Ascending aorta (tissue), 2 donors: Measurements from ENCODE around the gene TIMM9. TPM values are rescaled to one million over a fixed set of nuclear protein-coding genes. Genes with fewer than 3 reads are reported as not detected.
"Not testable (repeated sequence)": the region's sequence is repeated elsewhere in the genome, so short reads cannot be mapped to it uniquely, and the experiment has no call there.

Experiments used
- DNase-seq, 2 donors: peaks; one replicate each; pipeline ENCODE4 v3.0.0-alpha.2; 2019; ENCODE audit warnings: low spot score in 2 of 2
- H3K27ac ChIP-seq, 2 donors: fragments of 200-600 bp; sonication (generic); one replicate each; pipeline ENCODE4 v1.5.1; 2016 to 2017; ENCODE audit warnings: mild to moderate bottlenecking in 1 of 2
- H3K27me3 ChIP-seq: fragments of 200-600 bp; sonication (generic); one replicate; pipeline ENCODE4 v1.5.1; 2017
- H3K36me3 ChIP-seq, 2 donors: fragments of 200-600 bp; sonication (generic); one replicate each; pipeline ENCODE4 v1.5.1; 2016
- H3K4me1 ChIP-seq, 2 donors: fragments of 200-600 bp; sonication (generic); one replicate each; pipeline ENCODE4 v1.5.1; 2016 to 2017; ENCODE audit warnings: mild to moderate bottlenecking in 1 of 2
- H3K4me3 ChIP-seq, 2 donors: fragments of 200-600 bp; sonication (generic); one replicate each; pipeline ENCODE4 v1.5.1; 2016 to 2017; ENCODE audit warnings: mild to moderate bottlenecking in 1 of 2
- H3K9me3 ChIP-seq, 2 donors: fragments of 200-600 bp; sonication (generic); one replicate each; pipeline ENCODE4 v1.5.1; 2016
- intact Hi-C: fragments of 100-400 bp; cut with DNase I; formaldehyde crosslinking; loops from one replicate; pipeline ENCODE4 v1.15.1; 2023
- total RNA-seq: library from RNA; depleted of rRNA; stranded (reverse); fragments of >200 nt; gene quantifications from one replicate; pipeline ENCODE4 v1.1.0, GENCODE V29; 2016
- TF ChIP-seq, protein P1 (sequence below), 3 experiments: fragments of 200-600 bp in 2 of 3; fragments of 450-650 bp in 1 of 3; sonication (generic) in 2 of 3; IDR thresholded peaks; one replicate each; pipeline ENCODE4 v1.5.1; 2016 to 2019; ENCODE audit warnings: antibody characterized with exemption in 3 of 3, mild to moderate bottlenecking in 1 of 3, moderate library complexity in 1 of 3

Gene TIMM9
- total RNA-seq, 1 donor from 2014 or later = 0.96 TPM

- intact Hi-C loops = no loop called here
- no peaks in the 10 kb centered on the region for H3K9me3 ChIP-seq
- H3K4me1 ChIP-seq = no peaks in the 10 kb centered on the region
- TF ChIP-seq, protein P1, sequence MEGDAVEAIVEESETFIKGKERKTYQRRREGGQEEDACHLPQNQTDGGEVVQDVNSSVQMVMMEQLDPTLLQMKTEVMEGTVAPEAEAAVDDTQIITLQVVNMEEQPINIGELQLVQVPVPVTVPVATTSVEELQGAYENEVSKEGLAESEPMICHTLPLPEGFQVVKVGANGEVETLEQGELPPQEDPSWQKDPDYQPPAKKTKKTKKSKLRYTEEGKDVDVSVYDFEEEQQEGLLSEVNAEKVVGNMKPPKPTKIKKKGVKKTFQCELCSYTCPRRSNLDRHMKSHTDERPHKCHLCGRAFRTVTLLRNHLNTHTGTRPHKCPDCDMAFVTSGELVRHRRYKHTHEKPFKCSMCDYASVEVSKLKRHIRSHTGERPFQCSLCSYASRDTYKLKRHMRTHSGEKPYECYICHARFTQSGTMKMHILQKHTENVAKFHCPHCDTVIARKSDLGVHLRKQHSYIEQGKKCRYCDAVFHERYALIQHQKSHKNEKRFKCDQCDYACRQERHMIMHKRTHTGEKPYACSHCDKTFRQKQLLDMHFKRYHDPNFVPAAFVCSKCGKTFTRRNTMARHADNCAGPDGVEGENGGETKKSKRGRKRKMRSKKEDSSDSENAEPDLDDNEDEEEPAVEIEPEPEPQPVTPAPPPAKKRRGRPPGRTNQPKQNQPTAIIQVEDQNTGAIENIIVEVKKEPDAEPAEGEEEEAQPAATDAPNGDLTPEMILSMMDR (IDR thresholded peaks at IDR 0.05) = no peak
- no peak overlapping the region for H3K4me3 ChIP-seq
- no peak for DNase-seq
- H3K27me3 ChIP-seq = no peaks in the 10 kb centered on the region
- H3K27ac ChIP-seq = no peak overlapping the region
- H3K36me3 ChIP-seq = peaks cover 23 to 53% of the 10 kb centered on the region in 2 donors
These were observed 50.5 kb downstream of the TIMM9 start for GRCh38 chr14:58376791-58377190.

DNA sequence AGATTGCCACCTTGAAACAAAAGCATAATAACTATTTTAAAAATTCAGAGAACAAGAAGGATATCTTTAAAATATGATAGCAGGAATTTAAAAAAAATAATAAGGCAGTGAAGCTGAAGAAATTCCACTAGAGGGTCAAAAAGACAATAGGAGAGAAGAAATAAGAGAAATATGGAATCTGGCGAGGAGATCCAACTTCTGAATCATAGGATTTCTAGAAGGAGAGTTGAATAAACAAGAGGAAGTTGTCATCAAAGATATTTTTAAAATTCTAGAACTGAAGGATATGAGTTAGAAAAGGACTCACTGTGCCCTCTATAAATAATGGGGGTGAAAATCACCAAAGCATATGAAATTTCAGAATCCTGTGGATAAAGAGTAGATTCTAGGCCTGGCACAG lies 58.4 kb downstream of the TIMM9 start:
- no peaks in the 10 kb centered on the region for H3K9me3 ChIP-seq
- H3K4me3 ChIP-seq = no peak overlapping the region
- H3K27me3 ChIP-seq = no peaks in the 10 kb centered on the region
- peaks cover 55 to 59% of the 10 kb centered on the region in 2 donors for H3K36me3 ChIP-seq
- TF ChIP-seq, protein P1 (IDR thresholded peaks at IDR 0.05) = no peak
- intact Hi-C loops = no loop called here
- no peak for DNase-seq
- H3K4me1 ChIP-seq = no peaks in the 10 kb centered on the region
- peak overlapping the region in 1 of 2 donors; percentile 35 for H3K27ac ChIP-seq

DNA sequence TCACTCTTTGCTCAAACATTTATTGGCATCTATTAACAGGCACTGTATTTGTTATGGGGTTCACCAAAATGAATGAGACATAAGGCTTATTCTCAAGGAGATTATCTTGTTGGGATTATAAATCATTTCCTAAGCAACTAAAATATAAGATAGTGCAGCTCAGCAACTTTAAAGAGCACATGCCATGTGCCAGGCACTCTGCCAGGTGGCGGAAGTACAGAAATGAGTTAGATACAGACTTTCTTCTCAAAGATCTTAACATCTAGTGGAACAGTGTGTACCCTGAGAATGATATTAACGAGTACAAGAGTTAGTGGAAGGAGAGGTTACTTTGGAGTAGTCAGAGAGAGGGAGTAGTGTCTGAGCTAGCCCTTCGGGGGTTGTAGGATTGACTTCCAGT lies 60.0 kb downstream of the TIMM9 start:
- no peaks in the 10 kb centered on the region for H3K4me1 ChIP-seq
- TF ChIP-seq, protein P1 (IDR thresholded peaks at IDR 0.05) = no peak
- no peaks in the 10 kb centered on the region for H3K27me3 ChIP-seq
- no peak overlapping the region for H3K27ac ChIP-seq
- no peaks in the 10 kb centered on the region for H3K9me3 ChIP-seq
- no peak overlapping the region for H3K4me3 ChIP-seq
- DNase-seq = no peak
- intact Hi-C loops = no loop called here
- H3K36me3 ChIP-seq = peaks cover 47 to 60% of the 10 kb centered on the region in 2 donors

GRCh38 chr14:58364316-58364715 lies 63.0 kb downstream of the TIMM9 start:
- Histone ChIP-seq H3K9me3 (no peaks in the 10 kb centered on the region), H3K4me1 (no peaks in the 10 kb centered on the region), H3K4me3 (no peak overlapping the region), H3K27ac (no peak overlapping the region), H3K27me3 (no peaks in the 10 kb centered on the region), H3K36me3 (peaks cover 42 to 71% of the 10 kb centered on the region in 2 donors)
- TF ChIP-seq, protein P1 (IDR thresholded peaks at IDR 0.05) = no peak
- intact Hi-C loops = no loop called here
- no peak for DNase-seq

GRCh38 chr14:58362798-58363412 lies 64.4 kb downstream of the TIMM9 start:
- H3K36me3 ChIP-seq = peaks cover 41 to 75% of the 10 kb centered on the region in 2 donors

DNA sequence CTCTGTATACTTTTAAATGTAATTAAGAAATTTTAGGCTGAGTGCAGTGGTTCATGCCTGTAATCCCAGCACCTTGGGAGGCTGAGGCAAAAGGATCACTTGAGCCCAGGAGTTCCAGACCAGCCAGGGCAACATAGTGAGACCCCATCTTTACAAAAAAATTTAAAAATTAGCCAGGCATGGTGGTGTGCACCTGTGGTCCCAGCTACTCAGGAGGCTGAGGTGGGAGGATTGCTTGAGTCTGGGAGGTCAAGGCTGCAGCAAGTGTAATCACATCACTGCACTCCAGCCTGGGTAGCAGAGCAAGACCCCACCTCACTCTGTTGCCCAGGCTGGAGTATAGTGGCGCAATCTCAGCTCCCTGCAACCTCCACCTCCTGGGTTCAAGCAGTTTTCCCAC lies 65.1 kb downstream of the TIMM9 start:
- intact Hi-C loops = not testable (repeated sequence)

More at GRCh38 chr14:58362798-58363412, 64.4 kb downstream of the TIMM9 start:
- Histone ChIP-seq H3K4me3 (no peak overlapping the region), H3K27ac (no peak overlapping the region), H3K9me3 (no peaks in the 10 kb centered on the region), H3K27me3 (no peaks in the 10 kb centered on the region), H3K4me1 (no peaks in the 10 kb centered on the region)
- intact Hi-C loops = no loop called here
- TF ChIP-seq, protein P1 (IDR thresholded peaks at IDR 0.05) = no peak
- DNase-seq = no peak

More for the DNA sequence above, 65.1 kb downstream of the TIMM9 start:
- H3K4me3 ChIP-seq, H3K27ac ChIP-seq, DNase-seq, H3K27me3 ChIP-seq, H3K9me3 ChIP-seq, H3K4me1 ChIP-seq: not testable (repeated sequence)
- H3K36me3 ChIP-seq = peaks cover 37 to 68% of the 10 kb centered on the region in 2 donors

Other genes with a start within 250 kb of the TIMM9 start
- 32.2 TPM for gene ACTR10, start 227.4 kb downstream of the TIMM9 start, total RNA-seq
- gene PSMA3, start 182.7 kb downstream of the TIMM9 start, total RNA-seq = 83.3 TPM
- 18.2 TPM for gene ARID4A, start 129.0 kb downstream of the TIMM9 start, total RNA-seq
- gene TOMM20L, start 31.6 kb downstream of the TIMM9 start, total RNA-seq = not detected
- gene KIAA0586, start 188 bp upstream of the TIMM9 start, total RNA-seq = 20.1 TPM
- gene DACT1, start 210.4 kb upstream of the TIMM9 start, total RNA-seq = 46.0 TPM